HepG2 (cell line): ENCODE data around the gene PIK3R5. TPM values are rescaled to one million over a fixed set of nuclear protein-coding genes. Genes with fewer than 3 reads are reported as not detected.

Source experiments
- ATAC-seq: fragments of 200-7000 bp; cut with Tn5 transposase; 3 replicates; pipeline ENCODE4 v1.9.1; 2020; ENCODE audit warnings: mild to moderate bottlenecking, moderate library complexity
- BruUV-seq: library from RNA; stranded (reverse); fragments of 400-500 nt; replicated peaks from 2 replicates; lab custom pipeline; 2021; lab: Mats Ljungman, UMichigan
- CTCF ChIA-PET: fragments of 300-600 bp; formaldehyde crosslinking; extraction: SDS; loops from one replicate; lab custom pipeline; 2021; ENCODE audit warnings: low total read pairs, inconsistent platforms, low intra/inter-chr PET ratio; lab: Yijun Ruan, JAX
- POLR2A ChIA-PET: fragments of 350-600 bp; sonication (Branson Sonifier 250); formaldehyde crosslinking; loops from one replicate; lab custom pipeline; 2020; ENCODE audit warnings: antibody characterized with exemption, inconsistent platforms; lab: Yijun Ruan, JAX
- DNase-seq: peaks from one replicate; pipeline ENCODE4 v3.0.0-alpha.2; 2015; ENCODE audit warnings: low spot score
- FAIRE-seq: peaks from 3 replicates; lab custom pipeline; 2011; peaks lifted over from hg19 to GRCh38; lab: Jason Lieb, UNC
- H2AFZ ChIP-seq: one replicate; pipeline ENCODE4 v1.6.1; 2011; ENCODE audit warnings: low read length, inconsistent platforms
- H3K27ac ChIP-seq: fragments of 300-600 bp; 3 replicates; pipeline ENCODE4 v1.8.0; 2011; ENCODE audit warnings: mixed run types, mild to moderate bottlenecking, mixed read lengths, low read length, inconsistent platforms; ENCODE audit not compliant: insufficient read depth; ENCODE audit errors: extremely low read length
- H3K27me3 ChIP-seq, 2 experiments: fragments of 200-600 bp in 1 of 2; 2 replicates in 1 of 2; 3 replicates in 1 of 2; pipeline versions ENCODE4 v1.6.0 to v1.8.0; 2011; ENCODE audit warnings: low read length in 2 of 2, mild to moderate bottlenecking in 2 of 2, moderate library complexity in 2 of 2, inconsistent platforms in 1 of 2; ENCODE audit not compliant: insufficient read depth in 2 of 2, control insufficient read depth in 1 of 2
- H3K36me3 ChIP-seq, 2 experiments: fragments of 200-600 bp in 1 of 2; replicated peaks in 1 of 2; 2 replicates in 1 of 2; 3 replicates in 1 of 2; pipeline versions ENCODE4 v1.5.1 to v1.8.0; 2011; ENCODE audit warnings: low read length in 2 of 2, inconsistent platforms in 1 of 2; ENCODE audit not compliant: insufficient read depth in 2 of 2, control insufficient read depth in 1 of 2
- H3K4me1 ChIP-seq: 2 replicates; pipeline ENCODE4 v1.5.1; 2012; ENCODE audit warnings: low read length, inconsistent platforms; ENCODE audit not compliant: insufficient read depth
- H3K4me2 ChIP-seq: 2 replicates; pipeline ENCODE4 v1.6.0; 2011; ENCODE audit warnings: low read depth, low read length, inconsistent platforms
- H3K4me3 ChIP-seq, 3 experiments: fragments of 200-600 bp in 1 of 3; sonication (generic), shearing (Covaris generic) in 1 of 3; replicated peaks in 1 of 3; 2 replicates each; pipeline ENCODE4 v1.5.1; 2011 to 2016; ENCODE audit warnings: low read length in 3 of 3, inconsistent platforms in 2 of 3, low read depth in 2 of 3, mild to moderate bottlenecking in 2 of 3, control low read depth in 1 of 3, mixed read lengths in 1 of 3; ENCODE audit not compliant: insufficient read depth in 1 of 3
- H3K79me2 ChIP-seq: one replicate; pipeline ENCODE4 v1.6.1; 2011; ENCODE audit warnings: low read length, inconsistent platforms; ENCODE audit not compliant: insufficient read depth
- H3K9ac ChIP-seq: 2 replicates; pipeline ENCODE4 v1.6.0; 2011; ENCODE audit warnings: mild to moderate bottlenecking, low read depth, low read length, inconsistent platforms; ENCODE audit not compliant: insufficient read depth
- H3K9me3 ChIP-seq: 2 replicates; pipeline ENCODE4 v1.5.1; 2012; ENCODE audit warnings: mild to moderate bottlenecking, low read length
- H4K20me1 ChIP-seq: 2 replicates; pipeline ENCODE4 v1.6.0; 2011; ENCODE audit warnings: inconsistent platforms, mild to moderate bottlenecking, low read length, moderate library complexity; ENCODE audit not compliant: insufficient read depth
- CENPX ChIP-seq: sonication (generic); formaldehyde crosslinking; IDR thresholded peaks from 2 replicates; pipeline ENCODE4 v1.9.0; 2021; ENCODE audit warnings: mild to moderate bottlenecking, missing genetic modification reagents, moderate library complexity
- HHEX ChIP-seq: IDR thresholded peaks from 2 replicates; pipeline ENCODE4 v1.6.1; 2016; ENCODE audit warnings: control low read depth
- HNRNPUL1 ChIP-seq: fragments of 200-400 bp; formaldehyde crosslinking; IDR thresholded peaks from 2 replicates; pipeline ENCODE4 v1.6.1; 2017; ENCODE audit warnings: low read depth, mild to moderate bottlenecking, low read length, moderate library complexity
- MBD4 ChIP-seq: IDR thresholded peaks from 2 replicates; pipeline ENCODE4 v1.6.1; 2012; ENCODE audit warnings: low read length, inconsistent platforms, borderline replicate concordance
- PCBP1 ChIP-seq: fragments of 200-400 bp; formaldehyde crosslinking; IDR thresholded peaks from 2 replicates; pipeline ENCODE4 v1.6.1; 2017; ENCODE audit warnings: mild to moderate bottlenecking, low read depth, low read length, borderline replicate concordance
- SIX1 ChIP-seq: sonication (generic); formaldehyde crosslinking; IDR thresholded peaks from 2 replicates; pipeline ENCODE4 v1.4.0; 2020; ENCODE audit warnings: missing genetic modification reagents, borderline replicate concordance
- ZNF678 ChIP-seq: sonication (generic); formaldehyde crosslinking; IDR thresholded peaks from 2 replicates; pipeline ENCODE4 v1.4.0; 2020; ENCODE audit warnings: mild to moderate bottlenecking, missing genetic modification reagents
- ZNF839 ChIP-seq: sonication (generic); formaldehyde crosslinking; IDR thresholded peaks from 2 replicates; pipeline ENCODE4 v1.4.0; 2020; ENCODE audit warnings: missing genetic modification reagents, mild to moderate bottlenecking, borderline replicate concordance
- ZXDC ChIP-seq: sonication (generic); formaldehyde crosslinking; IDR thresholded peaks from 2 replicates; pipeline ENCODE4 v1.5.0; 2020; ENCODE audit warnings: mild to moderate bottlenecking, missing genetic modification reagents
- WGBS: methylation state at CpG from one replicate; pipeline ENCODE4 v1.1.6; 2017; ENCODE audit warnings: low lambda C conversion rate; 5-methylcytosine and 5-hydroxymethylcytosine counted together
- in situ Hi-C: cut with HindIII; loops from 2 replicates; pipeline ENCODE4 v1.10.0; 2017; ENCODE audit warnings: low pct_unique_long_range_greater_than_20kb; ENCODE audit not compliant: extremely low pct_ligation_motif_present
- intact Hi-C: fragments of 100-400 bp; cut with micrococcal nuclease; formaldehyde crosslinking; loops from one replicate; pipeline ENCODE4 v1.10.0; 2022; ENCODE audit not compliant: unreplicated experiment
- polyA plus RNA-seq, 8 experiments: library from polyadenylated mRNA; depleted of rRNA in 3 of 8; stranded (reverse) in 7 of 8; unstranded in 1 of 8; fragments of >200 nt; fragmentation: Illumina TruSeq in 4 of 8; extraction: Trizol in 4 of 8; gene quantifications; 2 replicates each; pipeline versions ENCODE4 v1.2.1 to v1.2.3, GENCODE V29; 2011 to 2016; ENCODE audit warnings: low read depth in 4 of 8, missing spikeins in 1 of 8, mixed read lengths in 1 of 8; ENCODE audit not compliant: insufficient read depth in 1 of 8
- total RNA-seq, 5 experiments: library from RNA; depleted of rRNA; stranded (reverse); fragments of >200 nt; fragmentation: Illumina TruSeq; extraction: Trizol; gene quantifications; 2 replicates each; pipeline ENCODE4 v1.2.3, GENCODE V29; 2016; ENCODE audit warnings: low read depth in 1 of 5
- TF ChIP-seq, protein P1 (sequence below): sonication (generic); formaldehyde crosslinking; IDR thresholded peaks from 2 replicates; pipeline ENCODE4 v1.5.0; 2020; ENCODE audit warnings: missing genetic modification reagents
- TF ChIP-seq, protein P2 (sequence below): sonication (generic); formaldehyde crosslinking; IDR thresholded peaks from 2 replicates; pipeline ENCODE4 v1.4.0; 2020; ENCODE audit warnings: mild to moderate bottlenecking, missing genetic modification reagents
- TF ChIP-seq, protein P3 (sequence below): sonication (generic); formaldehyde crosslinking; IDR thresholded peaks from 2 replicates; pipeline ENCODE4 v1.8.1; 2023; ENCODE audit warnings: mild to moderate bottlenecking, inconsistent platforms, moderate library complexity, missing genetic modification reagents, borderline replicate concordance
- TF ChIP-seq, protein P4 (sequence below): sonication (generic); formaldehyde crosslinking; IDR thresholded peaks from 2 replicates; pipeline ENCODE4 v1.4.0; 2020; ENCODE audit warnings: missing genetic modification reagents, mild to moderate bottlenecking, borderline replicate concordance
- TF ChIP-seq, protein P5 (sequence below): sonication (generic); formaldehyde crosslinking; IDR thresholded peaks from 2 replicates; pipeline ENCODE4 v1.4.0; 2020; ENCODE audit warnings: missing genetic modification reagents

PIK3R5 gene
- total and polyA plus RNA-seq, 2 of the 13 experiments (the other 11 are each of a cell fraction or from before 2014, with no cell fraction given): not detected

DNA sequence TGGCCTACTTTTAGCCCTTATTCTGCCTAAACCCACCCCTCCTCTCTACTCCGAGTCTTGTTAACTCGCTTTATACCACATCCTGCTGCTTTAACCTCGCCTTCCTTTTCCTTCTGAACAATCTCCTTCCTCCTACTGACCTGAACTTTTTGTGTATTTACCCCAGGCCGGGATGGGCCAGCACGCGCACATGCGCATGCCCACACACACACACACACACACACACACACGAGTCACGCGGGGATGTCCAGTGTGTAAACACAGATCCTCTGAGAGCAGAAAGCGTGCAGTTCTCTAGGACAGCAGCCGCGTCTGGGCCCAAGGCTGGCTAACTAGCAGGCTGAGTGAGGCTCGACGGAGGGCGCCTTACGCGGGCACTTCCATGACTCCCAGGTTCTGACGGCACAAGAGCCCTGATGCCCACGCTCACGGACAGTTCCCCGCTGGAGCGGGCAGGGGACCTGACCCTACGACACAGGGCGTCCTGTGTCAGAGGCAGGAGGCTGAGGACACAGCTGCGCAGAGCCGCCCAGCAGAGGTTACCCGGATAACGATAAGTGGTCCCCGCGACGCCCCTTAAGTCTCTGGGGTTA, 610 bp downstream of the PIK3R5 start:
- FAIRE-seq (no peak), DNase-seq (no peak), ATAC-seq (no peak)
- no peak overlapping the region for H2AFZ ChIP-seq
- ChIA-PET CTCF (no interaction called here), POLR2A (no interaction called here)
- 51% methylated on average over 18 of the region's 32 CpGs for WGBS
- H3K4me2 ChIP-seq: no peak overlapping the region
- no peaks in the 10 kb centered on the region for H4K20me1 ChIP-seq
- no peaks in the 10 kb centered on the region for H3K79me2 ChIP-seq
- H3K9ac ChIP-seq: no peak overlapping the region
- BruUV-seq: no TSS peak
- H3K4me3 ChIP-seq: no peak overlapping the region
- no peaks in the 10 kb centered on the region for H3K36me3 ChIP-seq
- no peaks in the 10 kb centered on the region for H3K9me3 ChIP-seq
- no peak overlapping the region for H3K27ac ChIP-seq
- H3K4me1 ChIP-seq: no peaks in the 10 kb centered on the region
- intact Hi-C loops (no loop called here), in situ Hi-C loops (no loop called here)
- 0 out of 5 replicates have a peak, but pooled peaks cover 0 to 4% of the 10 kb centered on the region in 2 experiments for H3K27me3 ChIP-seq
- TF ChIP-seq ZXDC (CRISPR knock-in tag) (no peak), MBD4 (no peak), HHEX (CRISPR knock-in tag) (no peak), HNRNPUL1 (no peak), ZNF839 (CRISPR knock-in tag) (no peak), ZNF678 (no peak), PCBP1 (no peak), CENPX (CRISPR knock-in tag) (no peak), SIX1 (no peak)
- TF ChIP-seq, protein P1, sequence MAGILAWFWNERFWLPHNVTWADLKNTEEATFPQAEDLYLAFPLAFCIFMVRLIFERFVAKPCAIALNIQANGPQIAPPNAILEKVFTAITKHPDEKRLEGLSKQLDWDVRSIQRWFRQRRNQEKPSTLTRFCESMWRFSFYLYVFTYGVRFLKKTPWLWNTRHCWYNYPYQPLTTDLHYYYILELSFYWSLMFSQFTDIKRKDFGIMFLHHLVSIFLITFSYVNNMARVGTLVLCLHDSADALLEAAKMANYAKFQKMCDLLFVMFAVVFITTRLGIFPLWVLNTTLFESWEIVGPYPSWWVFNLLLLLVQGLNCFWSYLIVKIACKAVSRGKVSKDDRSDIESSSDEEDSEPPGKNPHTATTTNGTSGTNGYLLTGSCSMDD (CRISPR knock-in tag): no peak
- TF ChIP-seq, protein P2, sequence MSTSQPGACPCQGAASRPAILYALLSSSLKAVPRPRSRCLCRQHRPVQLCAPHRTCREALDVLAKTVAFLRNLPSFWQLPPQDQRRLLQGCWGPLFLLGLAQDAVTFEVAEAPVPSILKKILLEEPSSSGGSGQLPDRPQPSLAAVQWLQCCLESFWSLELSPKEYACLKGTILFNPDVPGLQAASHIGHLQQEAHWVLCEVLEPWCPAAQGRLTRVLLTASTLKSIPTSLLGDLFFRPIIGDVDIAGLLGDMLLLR (CRISPR knock-in tag): no peak
- TF ChIP-seq, protein P3, sequence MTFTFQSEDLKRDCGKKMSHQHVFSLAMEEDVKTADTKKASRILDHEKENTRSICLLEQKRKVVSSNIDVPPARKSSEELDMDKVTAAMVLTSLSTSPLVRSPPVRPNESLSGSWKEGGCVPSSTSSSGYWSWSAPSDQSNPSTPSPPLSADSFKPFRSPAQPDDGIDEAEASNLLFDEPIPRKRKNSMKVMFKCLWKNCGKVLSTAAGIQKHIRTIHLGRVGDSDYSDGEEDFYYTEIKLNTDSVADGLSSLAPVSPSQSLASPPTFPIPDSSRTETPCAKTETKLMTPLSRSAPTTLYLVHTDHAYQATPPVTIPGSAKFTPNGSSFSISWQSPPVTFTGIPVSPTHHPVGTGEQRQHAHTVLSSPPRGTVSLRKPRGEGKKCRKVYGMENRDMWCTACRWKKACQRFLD (CRISPR knock-in tag): no peak
- TF ChIP-seq, protein P4, sequence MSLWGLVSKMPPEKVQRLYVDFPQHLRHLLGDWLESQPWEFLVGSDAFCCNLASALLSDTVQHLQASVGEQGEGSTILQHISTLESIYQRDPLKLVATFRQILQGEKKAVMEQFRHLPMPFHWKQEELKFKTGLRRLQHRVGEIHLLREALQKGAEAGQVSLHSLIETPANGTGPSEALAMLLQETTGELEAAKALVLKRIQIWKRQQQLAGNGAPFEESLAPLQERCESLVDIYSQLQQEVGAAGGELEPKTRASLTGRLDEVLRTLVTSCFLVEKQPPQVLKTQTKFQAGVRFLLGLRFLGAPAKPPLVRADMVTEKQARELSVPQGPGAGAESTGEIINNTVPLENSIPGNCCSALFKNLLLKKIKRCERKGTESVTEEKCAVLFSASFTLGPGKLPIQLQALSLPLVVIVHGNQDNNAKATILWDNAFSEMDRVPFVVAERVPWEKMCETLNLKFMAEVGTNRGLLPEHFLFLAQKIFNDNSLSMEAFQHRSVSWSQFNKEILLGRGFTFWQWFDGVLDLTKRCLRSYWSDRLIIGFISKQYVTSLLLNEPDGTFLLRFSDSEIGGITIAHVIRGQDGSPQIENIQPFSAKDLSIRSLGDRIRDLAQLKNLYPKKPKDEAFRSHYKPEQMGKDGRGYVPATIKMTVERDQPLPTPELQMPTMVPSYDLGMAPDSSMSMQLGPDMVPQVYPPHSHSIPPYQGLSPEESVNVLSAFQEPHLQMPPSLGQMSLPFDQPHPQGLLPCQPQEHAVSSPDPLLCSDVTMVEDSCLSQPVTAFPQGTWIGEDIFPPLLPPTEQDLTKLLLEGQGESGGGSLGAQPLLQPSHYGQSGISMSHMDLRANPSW: no peak
- TF ChIP-seq, protein P5, sequence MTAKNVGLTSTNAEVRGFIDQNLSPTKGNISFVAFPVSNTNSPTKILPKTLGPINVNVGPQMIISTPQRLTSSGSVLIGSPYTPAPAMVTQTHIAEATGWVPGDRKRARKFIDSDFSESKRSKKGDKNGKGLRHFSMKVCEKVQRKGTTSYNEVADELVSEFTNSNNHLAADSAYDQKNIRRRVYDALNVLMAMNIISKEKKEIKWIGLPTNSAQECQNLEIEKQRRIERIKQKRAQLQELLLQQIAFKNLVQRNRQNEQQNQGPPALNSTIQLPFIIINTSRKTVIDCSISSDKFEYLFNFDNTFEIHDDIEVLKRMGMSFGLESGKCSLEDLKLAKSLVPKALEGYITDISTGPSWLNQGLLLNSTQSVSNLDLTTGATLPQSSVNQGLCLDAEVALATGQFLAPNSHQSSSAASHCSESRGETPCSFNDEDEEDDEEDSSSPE (CRISPR knock-in tag): no peak
